ENCODE measurements around the gene TMEM86B. TPM values are rescaled to one million over a fixed set of nuclear protein-coding genes. Genes with fewer than 3 reads are reported as not detected.
"Not testable (repeated sequence)": the region's sequence is repeated elsewhere in the genome, so short reads cannot be mapped to it uniquely, and the experiment has no call there.

The TMEM86B gene
- total RNA-seq, 1 donor from 2014 or later: 7.7 TPM

GRCh38 chr19:55208880-55209692 is 19.5 kb downstream of the TMEM86B start, which contains the start of gene PTPRH:
Gene PTPRH (minus strand): TSS chr19:55209501. CDS start chr19:55209433, 68 bp downstream.
- Mint-ChIP-seq H3K9me3 (peaks cover 8% of the 10 kb centered on the region), H3K27ac (no peak within 1 kb of the TSS), H3K4me1 (peaks cover 3% of the 10 kb centered on the region), H3K36me3 (ENCODE audit: low read depth) (no peaks in the 10 kb centered on the region), H3K27me3 (peaks cover 21% of the 10 kb centered on the region), H3K4me3 (no peak within 1 kb of the TSS)
- intact Hi-C loops (cut with micrococcal nuclease): no loop called here
- DNase-seq: no peak

GRCh38 chr19:55206664-55207500 is 21.7 kb downstream of the TMEM86B start:
- intact Hi-C loops (cut with micrococcal nuclease): no loop called here
- peaks cover 19% of the 10 kb centered on the region for H3K27me3 Mint-ChIP-seq
- no peaks in the 10 kb centered on the region for H3K9me3 Mint-ChIP-seq
- H3K4me3 Mint-ChIP-seq: peak overlapping the region; percentile 34
- H3K4me1 Mint-ChIP-seq: peaks cover 3% of the 10 kb centered on the region
- no peaks in the 10 kb centered on the region for H3K36me3 Mint-ChIP-seq (ENCODE audit: low read depth)
- peak overlapping the region; percentile 9 for H3K27ac Mint-ChIP-seq
- peak; percentile 78 for DNase-seq

- H3K4me3 Mint-ChIP-seq; intact Hi-C loops (cut with micrococcal nuclease); H3K27ac Mint-ChIP-seq; H3K36me3 Mint-ChIP-seq (ENCODE audit: low read depth); DNase-seq; H3K4me1 Mint-ChIP-seq; H3K9me3 Mint-ChIP-seq: not testable (repeated sequence)
- H3K27me3 Mint-ChIP-seq: peaks cover 13% of the 10 kb centered on the region
Observed at GRCh38 chr19:55202199-55202598, 26.4 kb downstream of the TMEM86B start.

GRCh38 chr19:55199620-55200204 is 28.9 kb downstream of the TMEM86B start:
- no peaks in the 10 kb centered on the region for H3K36me3 Mint-ChIP-seq (ENCODE audit: low read depth)
- H3K9me3 Mint-ChIP-seq: no peaks in the 10 kb centered on the region
- DNase-seq: no peak
- H3K27me3 Mint-ChIP-seq: peaks cover 6% of the 10 kb centered on the region
- no peaks in the 10 kb centered on the region for H3K4me1 Mint-ChIP-seq
- no peak overlapping the region for H3K27ac Mint-ChIP-seq
- H3K4me3 Mint-ChIP-seq: no peak overlapping the region
- intact Hi-C loops (cut with micrococcal nuclease): no loop called here

GRCh38 chr19:55198651-55199050 is 29.9 kb downstream of the TMEM86B start:
- Mint-ChIP-seq H3K27ac (no peak overlapping the region), H3K36me3 (ENCODE audit: low read depth) (no peaks in the 10 kb centered on the region), H3K27me3 (peaks cover 6% of the 10 kb centered on the region), H3K4me1 (no peaks in the 10 kb centered on the region), H3K9me3 (no peaks in the 10 kb centered on the region), H3K4me3 (no peak overlapping the region)
- DNase-seq: no peak
- intact Hi-C loops (cut with micrococcal nuclease): no loop called here

GRCh38 chr19:55197528-55197927 is 31.0 kb downstream of the TMEM86B start:
- Mint-ChIP-seq H3K27me3 (peaks cover 4% of the 10 kb centered on the region), H3K27ac (no peak overlapping the region), H3K36me3 (ENCODE audit: low read depth) (no peaks in the 10 kb centered on the region), H3K9me3 (no peaks in the 10 kb centered on the region), H3K4me1 (no peaks in the 10 kb centered on the region), H3K4me3 (no peak overlapping the region)
- DNase-seq: no peak
- intact Hi-C loops (cut with micrococcal nuclease): no loop called here

GRCh38 chr19:55196803-55197202 is 31.8 kb downstream of the TMEM86B start:
- no peaks in the 10 kb centered on the region for H3K4me1 Mint-ChIP-seq
- peaks cover 4% of the 10 kb centered on the region for H3K27me3 Mint-ChIP-seq
- no peaks in the 10 kb centered on the region for H3K9me3 Mint-ChIP-seq
- H3K27ac Mint-ChIP-seq: no peak overlapping the region
- H3K4me3 Mint-ChIP-seq: no peak overlapping the region
- intact Hi-C loops (cut with micrococcal nuclease): no loop called here
- DNase-seq: no peak
- H3K36me3 Mint-ChIP-seq (ENCODE audit: low read depth): no peaks in the 10 kb centered on the region

- intact Hi-C loops (cut with micrococcal nuclease): no loop called here
- Mint-ChIP-seq H3K27me3 (peaks cover 2% of the 10 kb centered on the region), H3K4me1 (peaks cover 4% of the 10 kb centered on the region)
Observed at GRCh38 chr19:55193481-55193880, 35.1 kb downstream of the TMEM86B start.

GRCh38 chr19:55189403-55189835 is 39.1 kb downstream of the TMEM86B start:
- Mint-ChIP-seq H3K27me3 (peaks cover 2% of the 10 kb centered on the region), H3K27ac (no peak overlapping the region), H3K4me1 (peaks cover 8% of the 10 kb centered on the region), H3K36me3 (ENCODE audit: low read depth) (no peaks in the 10 kb centered on the region), H3K9me3 (no peaks in the 10 kb centered on the region), H3K4me3 (no peak overlapping the region)
- no peak for DNase-seq
- intact Hi-C loops (cut with micrococcal nuclease): no loop called here

More at GRCh38 chr19:55193481-55193880, 35.1 kb downstream of the TMEM86B start:
- no peak for DNase-seq
- Mint-ChIP-seq H3K36me3 (ENCODE audit: low read depth) (no peaks in the 10 kb centered on the region), H3K27ac (no peak overlapping the region), H3K4me3 (no peak overlapping the region), H3K9me3 (no peaks in the 10 kb centered on the region)

- Mint-ChIP-seq H3K27me3 (peaks cover 2% of the 10 kb centered on the region), H3K4me1 (peaks cover 10% of the 10 kb centered on the region), H3K36me3 (ENCODE audit: low read depth) (no peaks in the 10 kb centered on the region), H3K27ac (peak overlapping the region; percentile 30), H3K4me3 (peak overlapping the region; percentile 42), H3K9me3 (no peaks in the 10 kb centered on the region)
- no peak for DNase-seq
- intact Hi-C loops (cut with micrococcal nuclease): no loop called here
Observed at GRCh38 chr19:55188625-55189024, 39.9 kb downstream of the TMEM86B start.

GRCh38 chr19:55186080-55186479 is 42.5 kb downstream of the TMEM86B start:
- DNase-seq: no peak
- peaks cover 10% of the 10 kb centered on the region for H3K4me1 Mint-ChIP-seq
- intact Hi-C loops (cut with micrococcal nuclease): no loop called here

GRCh38 chr19:55181740-55182139 is 46.8 kb downstream of the TMEM86B start:
- peaks cover 31% of the 10 kb centered on the region for H3K27me3 Mint-ChIP-seq
- H3K36me3 Mint-ChIP-seq (ENCODE audit: low read depth): no peaks in the 10 kb centered on the region
- no peak for DNase-seq
- no peaks in the 10 kb centered on the region for H3K9me3 Mint-ChIP-seq
- H3K4me1 Mint-ChIP-seq: peaks cover 17% of the 10 kb centered on the region
- no peak overlapping the region for H3K4me3 Mint-ChIP-seq
- no peak overlapping the region for H3K27ac Mint-ChIP-seq
- intact Hi-C loops (cut with micrococcal nuclease): no loop called here

More at GRCh38 chr19:55186080-55186479, 42.5 kb downstream of the TMEM86B start:
- H3K9me3 Mint-ChIP-seq: no peaks in the 10 kb centered on the region
- peaks cover 7% of the 10 kb centered on the region for H3K27me3 Mint-ChIP-seq
- no peak overlapping the region for H3K4me3 Mint-ChIP-seq
- H3K27ac Mint-ChIP-seq: no peak overlapping the region
- H3K36me3 Mint-ChIP-seq (ENCODE audit: low read depth): no peaks in the 10 kb centered on the region

- peaks cover 17% of the 10 kb centered on the region for H3K4me1 Mint-ChIP-seq
- intact Hi-C loops (cut with micrococcal nuclease): loop anchor here (1.0 kb wide), 1 partner anchor 14 kb away; the partner anchor contains the start of gene DNAAF3
- DNase-seq: peak; percentile 94
- no peaks in the 10 kb centered on the region for H3K36me3 Mint-ChIP-seq (ENCODE audit: low read depth)
- peak within 1 kb of the TSS; percentile 63 for H3K27ac Mint-ChIP-seq
- peak within 1 kb of the TSS; percentile 79 for H3K4me3 Mint-ChIP-seq
- H3K9me3 Mint-ChIP-seq: peaks cover 6% of the 10 kb centered on the region
- H3K27me3 Mint-ChIP-seq: peaks cover 41% of the 10 kb centered on the region
Observed at GRCh38 chr19:55179606-55180484, 48.7 kb downstream of the TMEM86B start, which contains the start of gene SYT5. Gene SYT5 (minus strand): TSS chr19:55180289. CDS start chr19:55179041, 1,248 bp downstream.

Data from activated CD4-positive, alpha-beta T cell treated with anti-CD3 and anti-CD28 coated beads, Interleukin-2, amount 10 ng/mL, durations not matched to agents 24 days and 14 days (primary cell).